ENCODE results near the gene ZNF319. TPM values are rescaled to one million over a fixed set of nuclear protein-coding genes. Genes with fewer than 3 reads are reported as not detected.

ZNF319 gene
- polyA plus RNA-seq, 1 experiment = 4.7 TPM

GRCh38 chr16:57997528-57998265, 2.8 kb downstream of the ZNF319 start:
- no peaks in the 10 kb centered on the region for H3K27me3 ChIP-seq (ENCODE audit: control insufficient read depth, insufficient read depth, low read length)
- TF ChIP-seq, protein P1, sequence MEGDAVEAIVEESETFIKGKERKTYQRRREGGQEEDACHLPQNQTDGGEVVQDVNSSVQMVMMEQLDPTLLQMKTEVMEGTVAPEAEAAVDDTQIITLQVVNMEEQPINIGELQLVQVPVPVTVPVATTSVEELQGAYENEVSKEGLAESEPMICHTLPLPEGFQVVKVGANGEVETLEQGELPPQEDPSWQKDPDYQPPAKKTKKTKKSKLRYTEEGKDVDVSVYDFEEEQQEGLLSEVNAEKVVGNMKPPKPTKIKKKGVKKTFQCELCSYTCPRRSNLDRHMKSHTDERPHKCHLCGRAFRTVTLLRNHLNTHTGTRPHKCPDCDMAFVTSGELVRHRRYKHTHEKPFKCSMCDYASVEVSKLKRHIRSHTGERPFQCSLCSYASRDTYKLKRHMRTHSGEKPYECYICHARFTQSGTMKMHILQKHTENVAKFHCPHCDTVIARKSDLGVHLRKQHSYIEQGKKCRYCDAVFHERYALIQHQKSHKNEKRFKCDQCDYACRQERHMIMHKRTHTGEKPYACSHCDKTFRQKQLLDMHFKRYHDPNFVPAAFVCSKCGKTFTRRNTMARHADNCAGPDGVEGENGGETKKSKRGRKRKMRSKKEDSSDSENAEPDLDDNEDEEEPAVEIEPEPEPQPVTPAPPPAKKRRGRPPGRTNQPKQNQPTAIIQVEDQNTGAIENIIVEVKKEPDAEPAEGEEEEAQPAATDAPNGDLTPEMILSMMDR (IDR thresholded peaks at IDR 0.05; ENCODE audit: low read depth, low read length) = no peak
- H3K27ac ChIP-seq (ENCODE audit: low read depth, low read length) = no peak overlapping the region
- POLR2A ChIA-PET = no interaction called here
- H3K9me3 ChIP-seq (ENCODE audit: control insufficient read depth, insufficient read depth, low read length) = no peaks in the 10 kb centered on the region
- no peak for DNase-seq (ENCODE audit: low read depth, low spot score)
- CTCF ChIA-PET = interaction anchor here (0.7 to 8.1 kb wide), 2 partner anchors 91 to 98 kb away, joined by 3 to 47 read pairs; no protein-coding TSS in a partner anchor
- no peak overlapping the region for H3K4me3 ChIP-seq (ENCODE audit: low read depth, low read length)

- ChIA-PET POLR2A (no interaction called here), CTCF (interaction anchor here (0.7 kb wide), 1 partner anchor 91 kb away, joined by 3 read pairs; no protein-coding TSS in a partner anchor)
- no peaks in the 10 kb centered on the region for H3K9me3 ChIP-seq (ENCODE audit: control insufficient read depth, insufficient read depth, low read length)
- DNase-seq (ENCODE audit: low read depth, low spot score) = no peak
- TF ChIP-seq, protein P1 (IDR thresholded peaks at IDR 0.05; ENCODE audit: low read depth, low read length) = no peak
- H3K4me3 ChIP-seq (ENCODE audit: low read depth, low read length) = no peak overlapping the region
- no peak overlapping the region for H3K27ac ChIP-seq (ENCODE audit: low read depth, low read length)
- no peaks in the 10 kb centered on the region for H3K27me3 ChIP-seq (ENCODE audit: control insufficient read depth, insufficient read depth, low read length)
Measured at GRCh38 chr16:57997176-57997527, 3.3 kb downstream of the ZNF319 start.

GRCh38 chr16:57996406-57997175, 3.9 kb downstream of the ZNF319 start:
- CTCF ChIA-PET = no interaction called here
- TF ChIP-seq, protein P1 (IDR thresholded peaks at IDR 0.05; ENCODE audit: low read depth, low read length) = no peak
- H3K27me3 ChIP-seq (ENCODE audit: control insufficient read depth, insufficient read depth, low read length) = no peaks in the 10 kb centered on the region
- POLR2A ChIA-PET = interaction anchor here (0.5 kb wide), 1 partner anchor 52 kb away, joined by 4 read pairs; no protein-coding TSS in a partner anchor
- H3K4me3 ChIP-seq (ENCODE audit: low read depth, low read length) = no peak overlapping the region
- DNase-seq (ENCODE audit: low read depth, low spot score) = no peak
- no peak overlapping the region for H3K27ac ChIP-seq (ENCODE audit: low read depth, low read length)
- H3K9me3 ChIP-seq (ENCODE audit: control insufficient read depth, insufficient read depth, low read length) = no peaks in the 10 kb centered on the region

- ChIA-PET CTCF (interaction anchor here (0.7 kb wide), 1 partner anchor 131 kb away, joined by 3 read pairs; no protein-coding TSS in a partner anchor), POLR2A (interaction anchor here (0.5 kb wide), 1 partner anchor 51 kb away, joined by 4 read pairs; no protein-coding TSS in a partner anchor)
- H3K27me3 ChIP-seq (ENCODE audit: control insufficient read depth, insufficient read depth, low read length) = no peaks in the 10 kb centered on the region
- no peak overlapping the region for H3K4me3 ChIP-seq (ENCODE audit: low read depth, low read length)
- no peak overlapping the region for H3K27ac ChIP-seq (ENCODE audit: low read depth, low read length)
- no peak for DNase-seq (ENCODE audit: low read depth, low spot score)
- H3K9me3 ChIP-seq (ENCODE audit: control insufficient read depth, insufficient read depth, low read length) = no peaks in the 10 kb centered on the region
- TF ChIP-seq, protein P1 (IDR thresholded peaks at IDR 0.05; ENCODE audit: low read depth, low read length) = no peak
Measured at GRCh38 chr16:57995721-57996405, 4.6 kb downstream of the ZNF319 start.
